OCI-LY7 (cell line): ENCODE results near the gene IGFBP6. TPM values are rescaled to one million over a fixed set of nuclear protein-coding genes. Genes with fewer than 3 reads are reported as not detected.

Experiments
- BruUV-seq: library from RNA; stranded (reverse); fragments of 400-500 nt; replicated peaks from 2 replicates; lab custom pipeline; 2021; lab: Mats Ljungman, UMichigan
- CTCF ChIA-PET: fragments of 300-600 bp; sonication (Branson Sonifier 250); formaldehyde crosslinking; loops from one replicate; lab custom pipeline; 2022; ENCODE audit warnings: antibody characterized with exemption; ENCODE audit not compliant: unreplicated experiment; lab: Charles Lee
- POLR2A ChIA-PET: fragments of 300-600 bp; sonication (Branson Sonifier 250); formaldehyde crosslinking; loops from one replicate; lab custom pipeline; 2022; ENCODE audit warnings: antibody characterized with exemption; lab: Charles Lee
- DNase-seq: peaks from one replicate; pipeline ENCODE4 v3.0.0-alpha.2; 2015; ENCODE audit warnings: low spot score
- H2AFZ ChIP-seq: fragments of 200-600 bp; sonication (generic), shearing (Covaris generic); 2 replicates; pipeline ENCODE4 v1.6.1; 2014; ENCODE audit warnings: mild to moderate bottlenecking, antibody characterized with exemption, low read length, moderate library complexity
- H3K27ac ChIP-seq: fragments of 200-600 bp; sonication (generic); 2 replicates; pipeline ENCODE4 v1.5.1; 2014; ENCODE audit warnings: mixed run types, low read depth, mild to moderate bottlenecking, moderate library complexity, low read length, inconsistent platforms; ENCODE audit not compliant: poor library complexity, severe bottlenecking
- H3K36me3 ChIP-seq: fragments of 200-600 bp; sonication (generic); 2 replicates; pipeline ENCODE4 v1.6.1; 2014; ENCODE audit warnings: mild to moderate bottlenecking, antibody characterized with exemption, low read length, moderate library complexity, mixed read lengths; ENCODE audit not compliant: insufficient read depth
- H3K4me1 ChIP-seq: fragments of 200-600 bp; sonication (generic); 2 replicates; pipeline ENCODE4 v1.5.1; 2014; ENCODE audit warnings: mild to moderate bottlenecking, low read length; ENCODE audit not compliant: insufficient read depth, poor library complexity, severe bottlenecking
- H3K4me2 ChIP-seq: fragments of 200-600 bp; sonication (generic); 2 replicates; pipeline ENCODE4 v1.6.1; 2014; ENCODE audit warnings: mild to moderate bottlenecking, low read length
- H3K4me3 ChIP-seq: fragments of 200-600 bp; sonication (generic); 2 replicates; pipeline ENCODE4 v1.5.1; 2014; ENCODE audit warnings: mild to moderate bottlenecking, low read depth, low read length; ENCODE audit not compliant: poor library complexity, severe bottlenecking
- H3K79me2 ChIP-seq: fragments of 200-600 bp; sonication (generic); 2 replicates; pipeline ENCODE4 v1.6.1; 2016; ENCODE audit warnings: low read depth, mild to moderate bottlenecking, low read length, moderate library complexity, mixed read lengths; ENCODE audit not compliant: insufficient read depth
- H3K9me2 ChIP-seq: fragments of 200-600 bp; sonication (generic); 2 replicates; pipeline ENCODE4 v1.6.1; 2016; ENCODE audit warnings: mild to moderate bottlenecking, low read length, mixed read lengths; ENCODE audit not compliant: insufficient read depth
- H3K9me3 ChIP-seq: fragments of 200-600 bp; sonication (generic); 2 replicates; pipeline ENCODE4 v1.6.1; 2014; ENCODE audit warnings: mild to moderate bottlenecking, mixed run types, low read length, mixed read lengths
- H4K20me1 ChIP-seq: fragments of 200-600 bp; sonication (generic); 2 replicates; pipeline ENCODE4 v1.6.1; 2014; ENCODE audit warnings: mild to moderate bottlenecking, antibody characterized with exemption, low read length, moderate library complexity, mixed read lengths; ENCODE audit not compliant: insufficient read depth
- EZH2phosphoT487 ChIP-seq: fragments of 200-600 bp; sonication (generic); IDR thresholded peaks from 2 replicates; pipeline ENCODE4 v1.6.1; 2018; ENCODE audit warnings: low read depth, borderline replicate concordance, mild to moderate bottlenecking, mixed run types, antibody characterized with exemption, low read length, moderate library complexity, mixed read lengths
- intact Hi-C: fragments of 100-400 bp; cut with micrococcal nuclease; formaldehyde crosslinking; loops from one replicate; pipeline ENCODE4 v1.10.0; 2022; ENCODE audit not compliant: unreplicated experiment
- total RNA-seq, 2 experiments: library from RNA; depleted of rRNA in 1 of 2; stranded (reverse); fragments of >200 nt in 1 of 2; shearing (Covaris generic) in 1 of 2; gene quantifications; 2 replicates each; pipeline ENCODE4 v1.2.3, GENCODE V29; 2014 to 2022
- TF ChIP-seq, protein P1 (sequence below): fragments of 200-600 bp; sonication (generic); conservative IDR thresholded peaks from 2 replicates; pipeline ENCODE4 v1.5.1; 2014; ENCODE audit warnings: mild to moderate bottlenecking, antibody characterized with exemption, low read length, moderate library complexity, mixed read lengths

IGFBP6 gene
- total RNA-seq, 2 experiments from 2014 or later, result 2.9 TPM; not detected in 1

DNA sequence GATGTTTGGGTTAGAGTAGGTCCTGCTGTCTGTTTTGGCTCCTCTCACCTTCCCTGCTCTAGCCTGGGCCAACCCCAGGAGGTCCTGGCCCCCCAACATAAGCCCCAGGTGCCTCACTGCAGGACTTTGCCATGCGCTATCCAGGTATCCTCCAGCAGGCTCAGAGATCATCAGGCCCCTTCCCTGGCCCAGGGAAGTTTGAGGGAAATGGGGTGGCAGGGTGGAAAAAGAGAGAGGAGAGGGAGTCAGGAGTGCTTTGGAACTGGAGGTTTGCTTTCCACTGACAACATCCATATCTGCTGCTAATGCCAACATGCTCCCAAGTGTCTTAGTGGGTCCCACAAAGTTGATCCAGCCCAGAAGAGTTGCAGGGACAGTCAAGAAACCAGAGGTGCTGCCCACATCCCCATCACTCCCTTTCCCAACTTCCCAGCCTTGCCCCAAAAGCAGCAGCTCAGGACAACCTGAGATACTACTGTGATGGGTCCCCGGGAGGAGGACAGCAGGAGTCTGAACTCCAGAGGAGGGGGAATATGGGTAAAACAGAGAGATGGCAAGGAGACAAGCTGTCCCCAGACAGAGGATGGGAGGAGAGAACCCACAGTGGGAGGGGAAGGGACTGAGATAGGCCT lies 46.9 kb upstream of the IGFBP6 start:
- no peaks in the 10 kb centered on the region for H4K20me1 ChIP-seq
- no peak for DNase-seq
- peaks cover 25% of the 10 kb centered on the region for H3K4me1 ChIP-seq
- H3K79me2 ChIP-seq, result no peaks in the 10 kb centered on the region
- ChIA-PET CTCF (no interaction called here), POLR2A (no interaction called here)
- no peaks in the 10 kb centered on the region for H3K9me3 ChIP-seq
- intact Hi-C loops, result no loop called here
- H3K36me3 ChIP-seq, result no peaks in the 10 kb centered on the region
- H3K27ac ChIP-seq, result no peak overlapping the region
- no peaks in the 10 kb centered on the region for H3K9me2 ChIP-seq
- no peak overlapping the region for H3K4me3 ChIP-seq
- no peak for TF ChIP-seq EZH2phosphoT487
- TF ChIP-seq, protein P1, sequence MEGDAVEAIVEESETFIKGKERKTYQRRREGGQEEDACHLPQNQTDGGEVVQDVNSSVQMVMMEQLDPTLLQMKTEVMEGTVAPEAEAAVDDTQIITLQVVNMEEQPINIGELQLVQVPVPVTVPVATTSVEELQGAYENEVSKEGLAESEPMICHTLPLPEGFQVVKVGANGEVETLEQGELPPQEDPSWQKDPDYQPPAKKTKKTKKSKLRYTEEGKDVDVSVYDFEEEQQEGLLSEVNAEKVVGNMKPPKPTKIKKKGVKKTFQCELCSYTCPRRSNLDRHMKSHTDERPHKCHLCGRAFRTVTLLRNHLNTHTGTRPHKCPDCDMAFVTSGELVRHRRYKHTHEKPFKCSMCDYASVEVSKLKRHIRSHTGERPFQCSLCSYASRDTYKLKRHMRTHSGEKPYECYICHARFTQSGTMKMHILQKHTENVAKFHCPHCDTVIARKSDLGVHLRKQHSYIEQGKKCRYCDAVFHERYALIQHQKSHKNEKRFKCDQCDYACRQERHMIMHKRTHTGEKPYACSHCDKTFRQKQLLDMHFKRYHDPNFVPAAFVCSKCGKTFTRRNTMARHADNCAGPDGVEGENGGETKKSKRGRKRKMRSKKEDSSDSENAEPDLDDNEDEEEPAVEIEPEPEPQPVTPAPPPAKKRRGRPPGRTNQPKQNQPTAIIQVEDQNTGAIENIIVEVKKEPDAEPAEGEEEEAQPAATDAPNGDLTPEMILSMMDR, result no peak
- no peak overlapping the region for H3K4me2 ChIP-seq
- BruUV-seq, result no TSS peak
- H2AFZ ChIP-seq, result no peak overlapping the region

DNA sequence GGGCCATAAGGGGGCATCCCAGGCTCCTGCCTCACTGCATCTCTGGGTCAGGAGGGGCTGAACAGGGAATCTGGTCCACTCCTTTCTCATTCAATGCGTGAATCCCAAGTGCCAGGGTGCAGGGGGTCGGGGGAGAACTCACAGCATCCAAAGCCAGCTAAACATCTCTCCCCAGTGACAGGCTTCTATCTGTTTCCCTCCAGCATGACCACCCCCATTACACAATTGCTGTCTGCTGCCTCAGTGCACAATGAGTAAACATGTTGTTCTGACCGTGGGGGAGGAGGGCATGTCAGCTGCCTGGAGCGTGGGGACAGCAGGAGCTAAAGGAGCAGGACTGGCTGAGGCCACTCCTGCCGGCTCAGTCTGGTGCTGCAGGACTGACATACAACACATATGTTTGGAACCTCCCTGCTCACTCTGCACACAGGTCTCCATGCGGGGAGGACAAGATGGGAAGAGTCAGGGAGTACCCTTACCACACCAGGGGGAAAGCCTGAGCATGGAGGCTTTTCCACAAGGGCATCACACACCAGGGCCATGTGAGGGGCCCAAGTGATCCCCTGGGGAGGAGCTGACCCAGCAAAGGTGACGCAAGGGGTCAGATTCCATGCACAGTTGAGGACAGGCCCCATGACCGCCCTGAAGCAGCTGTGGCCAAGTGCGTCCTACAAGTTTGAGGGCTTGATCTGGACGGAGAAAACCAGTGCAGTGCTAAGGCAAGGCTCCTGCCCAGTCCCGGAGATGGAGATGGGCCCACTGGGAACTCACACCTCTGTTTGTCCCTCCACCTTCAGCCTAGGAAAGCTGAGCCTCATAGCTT lies 46.2 kb upstream of the IGFBP6 start:
- BruUV-seq, result no TSS peak
- Histone ChIP-seq H3K4me2 (no peak overlapping the region), H3K36me3 (no peaks in the 10 kb centered on the region), H3K79me2 (no peaks in the 10 kb centered on the region), H3K9me2 (no peaks in the 10 kb centered on the region), H3K9me3 (no peaks in the 10 kb centered on the region), H3K4me1 (peaks cover 23% of the 10 kb centered on the region), H4K20me1 (no peaks in the 10 kb centered on the region), H3K27ac (no peak overlapping the region), H2AFZ (no peak overlapping the region), H3K4me3 (no peak overlapping the region)
- ChIA-PET POLR2A (no interaction called here), CTCF (no interaction called here)
- no peak for DNase-seq
- no peak for TF ChIP-seq EZH2phosphoT487
- TF ChIP-seq, protein P1, result no peak
- intact Hi-C loops, result no loop called here

DNA sequence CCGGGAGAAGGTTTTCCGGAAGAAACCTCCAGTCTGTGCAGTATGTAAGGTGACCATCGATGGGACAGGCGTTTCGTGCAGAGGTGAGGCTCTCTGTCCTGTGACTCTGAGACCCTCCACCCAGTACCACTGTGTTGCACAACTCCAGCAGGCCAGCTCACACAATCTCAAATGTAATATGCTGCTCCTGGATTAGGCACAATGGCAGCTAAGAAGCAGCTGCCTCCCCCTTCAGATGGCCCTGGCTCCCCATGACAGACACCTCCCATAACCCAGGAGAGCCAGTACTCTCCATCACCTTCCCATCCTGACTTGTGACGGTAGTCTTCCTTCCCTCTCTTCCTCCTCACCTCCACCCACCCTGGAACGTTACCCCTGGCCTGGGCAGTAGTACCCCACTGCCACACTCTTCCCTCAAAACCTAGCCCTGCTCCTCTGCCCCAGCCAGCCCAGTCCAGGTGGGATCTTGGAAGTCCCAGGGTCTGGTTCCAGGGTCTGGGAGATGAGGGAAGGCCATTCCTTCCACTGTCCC lies 45.5 kb upstream of the IGFBP6 start:
- TF ChIP-seq EZH2phosphoT487, result no peak
- TF ChIP-seq, protein P1, result no peak
- BruUV-seq, result no TSS peak
- no peak overlapping the region for H2AFZ ChIP-seq
- H3K9me2 ChIP-seq, result no peaks in the 10 kb centered on the region
- H3K9me3 ChIP-seq, result no peaks in the 10 kb centered on the region
- DNase-seq, result no peak
- ChIA-PET POLR2A (no interaction called here), CTCF (no interaction called here)
- H3K4me3 ChIP-seq, result no peak overlapping the region
- H3K27ac ChIP-seq, result no peak overlapping the region
- no peaks in the 10 kb centered on the region for H3K79me2 ChIP-seq
- peaks cover 17% of the 10 kb centered on the region for H3K4me1 ChIP-seq
- no peak overlapping the region for H3K4me2 ChIP-seq
- H3K36me3 ChIP-seq, result no peaks in the 10 kb centered on the region
- intact Hi-C loops, result no loop called here
- no peaks in the 10 kb centered on the region for H4K20me1 ChIP-seq
